Activated CD4-positive, alpha-beta T cell treated with anti-CD3 and anti-CD28 coated beads for 24 hours (primary cell): ENCODE data around the gene RPS13.
"Not testable (repeated sequence)": the region's sequence is repeated elsewhere in the genome, so short reads cannot be mapped to it uniquely, and the experiment has no call there.

Experiments used
- DNase-seq, 2 donors: peaks; one replicate each; pipeline ENCODE4 v3.0.0-alpha.2; 2020; ENCODE audit warnings: low read depth in 2 of 2

Gene RPS13

DNA sequence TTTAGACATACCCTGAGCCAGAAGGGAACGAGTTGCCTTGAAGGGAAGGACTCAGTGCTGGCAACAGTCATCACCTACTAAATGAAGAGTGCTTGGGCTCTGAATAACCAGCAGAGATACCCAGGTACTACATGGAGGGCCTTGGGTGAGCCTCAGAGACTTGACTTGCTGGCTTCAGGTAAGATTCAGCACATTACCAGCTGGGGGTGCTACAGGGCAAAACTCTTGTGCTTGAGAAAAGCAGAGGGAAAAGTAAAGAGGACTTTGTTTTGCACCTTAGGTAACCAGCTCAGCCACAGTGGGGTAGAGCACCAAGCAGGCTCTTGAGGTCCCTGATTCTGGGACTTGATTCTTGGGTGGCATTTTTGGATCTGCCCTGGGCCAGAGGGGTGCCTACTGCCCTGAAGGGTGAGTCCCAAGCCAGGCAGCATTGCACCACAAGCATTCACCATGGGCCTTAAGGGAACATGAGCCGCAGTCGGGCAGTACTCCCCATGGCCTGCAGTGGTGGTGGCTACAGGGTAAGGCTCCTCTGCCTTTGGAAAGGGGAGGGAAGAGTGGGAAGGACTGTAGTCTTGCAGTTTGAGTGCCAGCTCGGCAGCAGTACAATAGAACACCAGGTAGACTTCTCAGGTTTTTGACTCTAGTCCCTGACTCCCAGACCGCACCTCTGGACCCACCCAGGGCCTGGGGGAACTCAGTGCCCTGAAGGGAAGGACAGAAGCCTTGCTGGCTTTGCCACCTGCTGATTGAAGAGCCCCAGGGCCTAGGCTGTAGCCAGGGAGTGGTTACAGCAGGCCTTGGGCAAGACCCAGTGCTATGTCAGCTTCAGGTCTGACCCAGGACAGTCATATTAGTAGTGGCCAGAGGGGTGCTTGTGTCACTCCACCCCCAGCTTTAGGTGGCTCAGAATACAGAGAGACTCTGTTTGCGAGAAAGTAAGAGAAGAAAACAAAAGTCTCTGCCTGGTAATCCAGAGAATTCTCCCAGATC, 40.5 kb downstream of the RPS13 start:
- DNase-seq = no peak

DNA sequence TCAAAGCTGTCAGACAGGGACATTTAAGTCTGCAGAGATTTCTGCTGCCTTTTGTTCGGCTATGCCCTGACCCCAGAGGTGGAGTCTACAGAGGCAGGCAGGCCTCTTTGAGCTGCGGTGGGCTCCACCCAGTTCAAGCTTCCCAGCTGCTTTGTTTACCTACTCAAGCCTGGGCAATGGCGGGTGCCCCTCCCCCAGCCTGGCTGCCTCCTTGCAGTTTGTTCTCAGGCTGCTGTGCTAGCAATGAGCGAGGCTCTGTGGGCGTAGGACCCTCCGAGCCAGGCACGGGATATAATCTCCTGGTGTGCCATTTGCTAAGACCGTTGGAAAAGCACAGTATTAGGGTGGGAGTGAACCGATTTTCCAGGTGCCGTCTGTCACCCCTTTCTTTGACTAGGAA, 43.4 kb downstream of the RPS13 start:
- not testable (repeated sequence) for DNase-seq

DNA sequence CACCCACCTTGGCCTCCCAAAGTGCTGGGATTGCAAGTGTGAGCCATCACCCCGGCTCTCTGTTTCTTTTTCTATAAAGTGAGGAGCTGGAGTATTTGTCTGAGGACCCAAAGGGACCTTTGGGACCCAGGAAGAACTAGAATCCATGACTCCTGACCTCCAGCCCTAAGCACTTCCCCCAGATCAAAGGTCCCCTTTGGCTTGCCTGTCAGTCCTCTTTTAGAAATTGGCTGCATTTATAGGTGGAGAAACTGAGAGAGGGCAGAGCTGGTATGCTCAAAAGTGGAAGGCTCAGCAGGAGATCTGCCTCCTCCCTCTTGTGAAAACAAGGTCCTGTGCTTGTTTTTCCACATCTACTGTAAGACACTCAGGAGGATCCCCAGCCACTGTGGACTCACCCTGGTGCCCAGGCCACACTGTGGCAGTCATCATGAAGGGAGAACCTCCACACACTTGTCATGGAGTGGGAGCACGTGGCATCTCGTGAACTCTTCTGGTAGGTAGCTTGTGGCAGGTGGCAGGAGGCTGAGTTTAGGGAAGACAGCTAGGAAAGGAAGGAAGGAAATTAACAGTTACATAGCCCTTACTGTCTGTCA, 50.9 kb downstream of the RPS13 start:
- DNase-seq = no peak

DNA sequence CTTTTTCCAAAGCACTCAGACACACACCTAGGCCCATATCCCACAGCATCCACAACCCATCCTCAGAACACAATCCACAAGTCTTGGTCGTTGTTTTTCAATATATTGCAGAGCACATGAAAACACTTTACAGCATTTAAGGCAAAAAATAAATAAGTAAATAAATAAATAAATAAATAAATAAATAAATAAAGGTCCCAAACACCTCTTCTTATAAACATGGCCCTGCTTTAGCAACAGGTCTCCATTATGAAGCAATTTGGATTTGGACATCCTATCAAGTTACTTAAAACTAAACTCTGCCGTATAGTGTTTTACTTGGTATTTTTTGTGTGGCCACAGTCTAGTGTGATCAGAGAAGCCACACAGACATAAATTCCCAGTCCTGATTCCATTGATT, 52.5 kb downstream of the RPS13 start:
- DNase-seq = no peak
